ENCODE measurements around the gene AFG3L2. TPM values are rescaled to one million over a fixed set of nuclear protein-coding genes. Genes with fewer than 3 reads are reported as not detected.

Gene AFG3L2
- 100 to 1,000 TPM in 2 of 5 donors, 10 to 100 TPM in 3; 36.2 to 144 (median 58.0) TPM for total RNA-seq
- polyA plus RNA-seq: 10 to 100 TPM; 21.7 to 29.9 (median 24.1) TPM
- long read RNA-seq, donor 1, partial matches to known transcripts: 6 of 8 reads
- long read RNA-seq, donor 1, other reads (novel, unspliced or antisense): 0 of 8 reads
- long read RNA-seq, donor 2, transcript AFG3L2-201 (17 exons, 3,247 nt): major isoform, 6 of 16 reads
- long read RNA-seq, donor 2, partial matches to known transcripts: 10 of 16 reads
- long read RNA-seq, donor 2, other reads (novel, unspliced or antisense): 0 of 16 reads
- long read RNA-seq, donor 3, partial matches to known transcripts: 0 of 3 reads
- long read RNA-seq, donor 3, other reads (novel, unspliced or antisense): 0 of 3 reads
- long read RNA-seq, donor 4, partial matches to known transcripts: 0 of 1 reads
- long read RNA-seq, donor 4, other reads (novel, unspliced or antisense): 0 of 1 reads
- long read RNA-seq, donor 5, partial matches to known transcripts: 43 of 47 reads
- long read RNA-seq, donor 5, other reads (novel, unspliced or antisense): 0 of 47 reads
- long read RNA-seq, donor 6, transcript AFG3L2-201 (17 exons, 3,247 nt): major isoform, 18 of 48 reads
- long read RNA-seq, donor 6, partial matches to known transcripts: 28 of 48 reads
- long read RNA-seq, donor 6, other reads (novel, unspliced or antisense): 0 of 48 reads
- long read RNA-seq, donor 7, partial matches to known transcripts: 16 of 21 reads
- long read RNA-seq, donor 7, other reads (novel, unspliced or antisense): 0 of 21 reads
- long read RNA-seq, donor 8, transcript AFG3L2-201 (17 exons, 3,247 nt): major isoform, 6 of 11 reads
- long read RNA-seq, donor 8, partial matches to known transcripts: 5 of 11 reads
- long read RNA-seq, donor 8, other reads (novel, unspliced or antisense): 0 of 11 reads
- long read RNA-seq, donor 9, partial matches to known transcripts: 6 of 9 reads
- long read RNA-seq, donor 9, other reads (novel, unspliced or antisense): 0 of 9 reads
- long read RNA-seq, donor 10, partial matches to known transcripts: 0 of 4 reads
- long read RNA-seq, donor 10, other reads (novel, unspliced or antisense): 0 of 4 reads

GRCh38 chr18:12376754-12377555 is at the start of gene AFG3L2:
AFG3L2 (minus strand) TSS chr18:12377227; CDS start chr18:12377082, 145 bp downstream.
- intact Hi-C loops (cut with DNase I; ENCODE audit: low total_unique reads): no loop called here
- Histone ChIP-seq H3K27ac (peak within 1 kb of the TSS; percentile 99 to 100 (median 100)), H3K36me3 (no peaks in the 10 kb centered on the region), H3K4me1 (peaks cover 24 to 52% (median 51%) of the 10 kb centered on the region in 4 donors), H3K4me3 (peak within 1 kb of the TSS; percentile 66 to 88 (median 77)), H3K9me3 (no peaks in the 10 kb centered on the region), H3K27me3 (no peaks in the 10 kb centered on the region)
- TF ChIP-seq POLR2AphosphoS5 (IDR thresholded peaks at IDR 0.05) (peak; percentile 88 to 96 (median 91)), CTCF (IDR thresholded peaks at IDR 0.05) (no peak)
- DNase-seq: peak; percentile 100
- 0 to 2% (median 1%) methylated on average over 8 to 100 of the region's 100 CpGs for WGBS, 5 donors

- intact Hi-C loops (cut with DNase I; ENCODE audit: low total_unique reads): no loop called here
- no peak overlapping the region for H3K27ac ChIP-seq
- 61 to 78% (median 74%) methylated on average over 4 of the region's 4 CpGs for WGBS, 5 donors
- no peaks in the 10 kb centered on the region for H3K9me3 ChIP-seq
- no peak overlapping the region for H3K4me3 ChIP-seq
- TF ChIP-seq POLR2AphosphoS5 (IDR thresholded peaks at IDR 0.05): no peak
- no peak for TF ChIP-seq POLR2A (IDR thresholded peaks at IDR 0.05)
- TF ChIP-seq EP300 (IDR thresholded peaks at IDR 0.05): no peak
- no peak for TF ChIP-seq CTCF (IDR thresholded peaks at IDR 0.05)
- no peak for DNase-seq
- H3K4me1 ChIP-seq: peaks cover 5 to 19% (median 17%) of the 10 kb centered on the region in 4 donors
- H3K27me3 ChIP-seq: no peaks in the 10 kb centered on the region
- peaks cover 0 to 29% (median 14%) of the 10 kb centered on the region in 4 donors for H3K36me3 ChIP-seq
These were observed 47.2 kb upstream of the AFG3L2 start for GRCh38 chr18:12424252-12424651.

- no peak overlapping the region for H3K27ac ChIP-seq
- WGBS, 5 donors: 45 to 80% (median 53%) methylated on average over 1 to 5 of the region's 5 CpGs
- DNase-seq: peak in 1 of 2 donors; percentile 46
These were observed 46.8 kb upstream of the AFG3L2 start for GRCh38 chr18:12423820-12424219.

More at GRCh38 chr18:12423820-12424219, 46.8 kb upstream of the AFG3L2 start:
- no peak for TF ChIP-seq EP300 (IDR thresholded peaks at IDR 0.05)
- no peak for TF ChIP-seq POLR2A (IDR thresholded peaks at IDR 0.05)
- no peak for TF ChIP-seq POLR2AphosphoS5 (IDR thresholded peaks at IDR 0.05)
- no peak for TF ChIP-seq CTCF (IDR thresholded peaks at IDR 0.05)
- no peak overlapping the region for H3K4me3 ChIP-seq
- intact Hi-C loops (cut with DNase I; ENCODE audit: low total_unique reads): no loop called here
- H3K9me3 ChIP-seq: no peaks in the 10 kb centered on the region
- no peaks in the 10 kb centered on the region for H3K27me3 ChIP-seq
- peaks cover 5 to 20% (median 17%) of the 10 kb centered on the region in 4 donors for H3K4me1 ChIP-seq
- H3K36me3 ChIP-seq: peaks cover 0 to 24% (median 11%) of the 10 kb centered on the region in 4 donors
